Measurements from ENCODE around the gene ENO1.

GRCh38 chr1:8831340-8831739 lies 47.1 kb downstream of the ENO1 start:
- peak in 2 of 3 experiments; percentile 41 to 47; a peak in 2 of 4 replicates for TF ChIP-seq CTCF (IDR thresholded peaks at IDR 0.05; ENCODE audit: control extremely low read depth in 1 of 3, insufficient read depth in 1 of 3, low read depth in 1 of 3, low read length in 3 of 3)
- no peak for TF ChIP-seq POLR2A (IDR thresholded peaks at IDR 0.05; ENCODE audit: control extremely low read depth in 1 of 2, low read depth in 2 of 2, low read length in 2 of 2)
- no peak for TF ChIP-seq SAP30 (IDR thresholded peaks at IDR 0.05; ENCODE audit: insufficient read depth, insufficient replicate concordance, low read length)
- TF ChIP-seq HDAC2 (IDR thresholded peaks at IDR 0.05; ENCODE audit: borderline replicate concordance in 1 of 2, low read depth in 2 of 2, low read length in 2 of 2), result no peak
- TF ChIP-seq POLR2AphosphoS5 (IDR thresholded peaks at IDR 0.05; ENCODE audit: low read depth, low read length), result no peak
- no peak for TF ChIP-seq CREB1 (IDR thresholded peaks at IDR 0.05)
- no peak for TF ChIP-seq EP300 (IDR thresholded peaks at IDR 0.05; ENCODE audit: borderline replicate concordance in 1 of 2, low read depth in 2 of 2, low read length in 2 of 2)

All from H1 (cell line).